GM12892 (cell line): Measurements from ENCODE around the gene RBM33. TPM values are rescaled to one million over a fixed set of nuclear protein-coding genes. Genes with fewer than 3 reads are reported as not detected.
A peak's percentile ranks its signal among the peaks of the same experiment; 100 is the strongest.

Source experiments
- DNase-seq: peaks from one replicate; pipeline ENCODE4 v3.0.0; 2011; ENCODE audit not compliant: insufficient read length
- FAIRE-seq: peaks from 2 replicates; lab custom pipeline; 2011; peaks lifted over from hg19 to GRCh38; lab: Jason Lieb, UNC
- POLR2A ChIP-seq: IDR thresholded peaks from 2 replicates; pipeline ENCODE4 v1.6.1; 2011; ENCODE audit warnings: low read depth, low read length, control low read depth
- POLR2AphosphoS5 ChIP-seq: IDR thresholded peaks from 2 replicates; pipeline ENCODE4 v1.6.1; 2011; ENCODE audit warnings: low read depth, low read length, control low read depth
- TAF1 ChIP-seq: IDR thresholded peaks from 2 replicates; pipeline ENCODE4 v1.6.1; 2011; ENCODE audit warnings: low read depth, mild to moderate bottlenecking, control low read depth, low read length, borderline replicate concordance
- polyA plus RNA-seq: library from polyadenylated mRNA; unstranded; fragments of >200 nt; gene quantifications from one replicate; pipeline ENCODE4 v1.2.1, GENCODE V29; 2012; ENCODE audit warnings: missing spikeins, inconsistent platforms; ENCODE audit not compliant: missing spikeins

RBM33 gene
- 23.5 TPM for polyA plus RNA-seq

GRCh38 chr7:155644178-155644970 is at the start of gene RBM33:
Gene RBM33, plus strand, starts transcription at chr7:155644661. Its CDS starts 216 bp downstream, at chr7:155644877.
- peak; percentile 87 for FAIRE-seq
- TF ChIP-seq POLR2A, result peak; percentile 92
- TF ChIP-seq TAF1, result peak; percentile 47; the same call in 1 of the 2 replicates
- TF ChIP-seq POLR2AphosphoS5, result peak; percentile 87
- peak; percentile 73 for DNase-seq

GRCh38 chr7:155594961-155595366 is 49.5 kb upstream of the RBM33 start:
- TF ChIP-seq POLR2AphosphoS5 (no peak), TAF1 (no peak), POLR2A (no peak)
- no peak for DNase-seq
- no peak for FAIRE-seq

- TF ChIP-seq POLR2AphosphoS5, result no peak
- DNase-seq (no peak), FAIRE-seq (no peak)
These were observed 46.7 kb upstream of the RBM33 start for GRCh38 chr7:155597753-155598140.

GRCh38 chr7:155598810-155599210 is 45.7 kb upstream of the RBM33 start:
- FAIRE-seq (peak; percentile 17), DNase-seq (peak; percentile 59)
- TF ChIP-seq POLR2AphosphoS5, result no peak

GRCh38 chr7:155602156-155602555 is 42.3 kb upstream of the RBM33 start:
- DNase-seq (no peak), FAIRE-seq (no peak)
- TF ChIP-seq TAF1 (no peak), POLR2AphosphoS5 (no peak), POLR2A (no peak)

- DNase-seq (no peak), FAIRE-seq (no peak)
- TF ChIP-seq POLR2AphosphoS5 (no peak), TAF1 (no peak), POLR2A (no peak)
These were observed 41.7 kb upstream of the RBM33 start for GRCh38 chr7:155602750-155603149.

- TF ChIP-seq TAF1 (no peak), POLR2A (no peak), POLR2AphosphoS5 (no peak)
- DNase-seq, result no peak
- no peak for FAIRE-seq
These were observed 41.1 kb upstream of the RBM33 start for GRCh38 chr7:155603205-155603857.

GRCh38 chr7:155603858-155604503 is 40.5 kb upstream of the RBM33 start:
- no peak for DNase-seq
- no peak for TF ChIP-seq POLR2A
- no peak for TF ChIP-seq POLR2AphosphoS5
- no peak for TF ChIP-seq TAF1
- no peak for FAIRE-seq

- no peak for DNase-seq
- TF ChIP-seq POLR2AphosphoS5 (no peak), TAF1 (no peak), POLR2A (no peak)
- FAIRE-seq, result no peak
These were observed 39.9 kb upstream of the RBM33 start for GRCh38 chr7:155604504-155604997.

GRCh38 chr7:155609185-155609584 is 35.3 kb upstream of the RBM33 start:
- FAIRE-seq (no peak), DNase-seq (no peak)
- no peak for TF ChIP-seq POLR2A
- TF ChIP-seq POLR2AphosphoS5, result no peak
- no peak for TF ChIP-seq TAF1

- DNase-seq (no peak), FAIRE-seq (no peak)
These were observed 33.7 kb upstream of the RBM33 start for GRCh38 chr7:155610633-155611193.

More at GRCh38 chr7:155610633-155611193, 33.7 kb upstream of the RBM33 start:
- TF ChIP-seq TAF1, result no peak
- no peak for TF ChIP-seq POLR2A
- no peak for TF ChIP-seq POLR2AphosphoS5
